ENCODE measurements around the gene DOLPP1. TPM values are rescaled to one million over a fixed set of nuclear protein-coding genes. Genes with fewer than 3 reads are reported as not detected.

Gene DOLPP1
- total and polyA plus RNA-seq, 2 of the 13 experiments (the other 11 are each of a cell fraction or from before 2014, with no cell fraction given) = 21.0 to 34.1 TPM

- TF ChIP-seq, protein P1, sequence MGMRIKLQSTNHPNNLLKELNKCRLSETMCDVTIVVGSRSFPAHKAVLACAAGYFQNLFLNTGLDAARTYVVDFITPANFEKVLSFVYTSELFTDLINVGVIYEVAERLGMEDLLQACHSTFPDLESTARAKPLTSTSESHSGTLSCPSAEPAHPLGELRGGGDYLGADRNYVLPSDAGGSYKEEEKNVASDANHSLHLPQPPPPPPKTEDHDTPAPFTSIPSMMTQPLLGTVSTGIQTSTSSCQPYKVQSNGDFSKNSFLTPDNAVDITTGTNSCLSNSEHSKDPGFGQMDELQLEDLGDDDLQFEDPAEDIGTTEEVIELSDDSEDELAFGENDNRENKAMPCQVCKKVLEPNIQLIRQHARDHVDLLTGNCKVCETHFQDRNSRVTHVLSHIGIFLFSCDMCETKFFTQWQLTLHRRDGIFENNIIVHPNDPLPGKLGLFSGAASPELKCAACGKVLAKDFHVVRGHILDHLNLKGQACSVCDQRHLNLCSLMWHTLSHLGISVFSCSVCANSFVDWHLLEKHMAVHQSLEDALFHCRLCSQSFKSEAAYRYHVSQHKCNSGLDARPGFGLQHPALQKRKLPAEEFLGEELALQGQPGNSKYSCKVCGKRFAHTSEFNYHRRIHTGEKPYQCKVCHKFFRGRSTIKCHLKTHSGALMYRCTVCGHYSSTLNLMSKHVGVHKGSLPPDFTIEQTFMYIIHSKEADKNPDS (CRISPR knock-in tag; IDR thresholded peaks at IDR 0.05) = no peak
- no peak for TF ChIP-seq ZNF317 (CRISPR knock-in tag; IDR thresholded peaks at IDR 0.05)
- peak; percentile 25 for TF ChIP-seq AGO2 (optimal IDR thresholded peaks at IDR 0.05; ENCODE audit: low read depth, low read length)
- no peak overlapping the region for H3K27ac ChIP-seq (ENCODE audit: extremely low read length, insufficient read depth, low read length)
- in situ Hi-C loops (cut with HindIII; ENCODE audit: extremely low pct_ligation_motif_present, low pct_unique_long_range_greater_than_20kb) (no loop called here), intact Hi-C loops (cut with micrococcal nuclease; ENCODE audit: unreplicated experiment) (no loop called here)
- no peak overlapping the region for H2AFZ ChIP-seq (ENCODE audit: low read length)
- 93% methylated on average over 4 of the region's 19 CpGs for WGBS (ENCODE audit: low lambda C conversion rate)
- no peak overlapping the region for H3K4me2 ChIP-seq (ENCODE audit: low read depth, low read length)
- H3K27me3 ChIP-seq (ENCODE audit: control insufficient read depth in 1 of 2, insufficient read depth in 2 of 2, low read length in 2 of 2) = no peaks in the 10 kb centered on the region
- no peak overlapping the region for H3K9ac ChIP-seq (ENCODE audit: insufficient read depth, low read depth, low read length)
- H3K4me1 ChIP-seq (ENCODE audit: insufficient read depth, low read length) = peaks cover 15% of the 10 kb centered on the region
- ChIA-PET CTCF (ENCODE audit: low intra/inter-chr PET ratio, low total read pairs) (no interaction called here), POLR2A (interaction anchor here (0.6 kb wide), 1 partner anchor 758 kb away, joined by 3 read pairs; no protein-coding TSS in a partner anchor)
- BruUV-seq (replicated peaks) = no TSS peak
- no peaks in the 10 kb centered on the region for H3K9me3 ChIP-seq (ENCODE audit: low read length)
- no peak for DNase-seq (ENCODE audit: low spot score)
- FAIRE-seq = no peak
- ATAC-seq = no peak
- peaks cover 4 to 19% of the 10 kb centered on the region in 2 experiments; a peak in 4 of 5 replicates for H3K36me3 ChIP-seq (replicated peaks in 1 of 2; ENCODE audit: control insufficient read depth in 1 of 2, insufficient read depth in 2 of 2, low read length in 2 of 2)
- no peak overlapping the region for H3K4me3 ChIP-seq (replicated peaks in 1 of 3; ENCODE audit: insufficient read depth in 1 of 3, low read depth in 2 of 3, low read length in 3 of 3)
- no peaks in the 10 kb centered on the region for H3K79me2 ChIP-seq (ENCODE audit: insufficient read depth, low read length)
- no peaks in the 10 kb centered on the region for H4K20me1 ChIP-seq (ENCODE audit: insufficient read depth, low read length)
These were observed 12.8 kb upstream of the DOLPP1 start for GRCh38 chr9:129068110-129068509.

DNA sequence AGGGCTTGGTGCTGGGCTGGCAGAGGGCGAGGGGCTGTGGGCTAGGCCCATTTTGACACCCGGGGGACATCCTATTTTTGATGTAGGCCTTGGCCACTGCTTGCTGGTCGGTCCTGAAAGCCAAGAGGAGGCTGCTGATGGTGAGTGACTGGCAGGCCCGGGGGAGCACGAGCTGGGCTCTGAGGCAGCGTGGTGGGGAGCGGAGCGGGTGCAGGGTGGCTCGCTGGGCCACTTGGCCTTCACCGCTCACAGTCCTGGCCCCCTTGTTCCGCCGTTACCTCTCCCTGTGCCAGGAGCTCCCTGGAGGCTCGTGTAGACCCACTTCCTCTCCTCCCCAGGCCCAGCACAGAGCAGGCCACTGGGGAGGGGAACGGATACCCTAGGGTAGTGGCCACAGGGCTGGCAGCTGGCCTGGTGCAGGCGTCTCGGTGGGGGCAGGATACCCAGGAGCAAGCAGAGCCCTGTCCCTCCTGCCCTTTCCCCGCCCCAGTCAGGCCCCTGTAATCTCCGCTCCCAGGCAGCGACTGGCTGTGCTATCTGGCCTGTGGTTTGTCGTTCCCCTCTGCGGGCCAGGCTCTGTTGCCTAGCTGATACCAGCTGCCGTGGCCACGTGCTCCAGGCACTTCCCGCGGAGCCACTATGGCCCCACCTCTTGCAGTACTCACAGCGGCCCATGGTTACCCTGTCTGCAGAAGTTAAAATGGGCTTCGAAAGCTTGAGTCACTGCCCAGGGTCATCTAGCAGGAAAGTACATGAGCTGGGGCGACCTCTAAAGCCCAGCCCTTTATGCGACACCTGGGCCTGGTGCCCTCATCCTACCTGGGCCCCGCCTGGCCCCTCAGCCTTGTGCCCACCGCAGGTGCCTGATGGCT, 11.7 kb upstream of the DOLPP1 start:
- no peaks in the 10 kb centered on the region for H3K9me3 ChIP-seq (ENCODE audit: low read length)
- ChIA-PET POLR2A (interaction anchor here (0.9 kb wide), 1 partner anchor 12 kb away, joined by 3 read pairs; the partner anchor contains the start of gene DOLPP1), CTCF (ENCODE audit: low intra/inter-chr PET ratio, low total read pairs) (no interaction called here)
- H3K4me2 ChIP-seq (ENCODE audit: low read depth, low read length) = no peak overlapping the region
- FAIRE-seq (no peak), ATAC-seq (no peak), DNase-seq (ENCODE audit: low spot score) (no peak)
- no peak overlapping the region for H2AFZ ChIP-seq (ENCODE audit: low read length)
- no peaks in the 10 kb centered on the region for H3K27me3 ChIP-seq (ENCODE audit: control insufficient read depth in 1 of 2, insufficient read depth in 2 of 2, low read length in 2 of 2)
- peaks cover 3 to 19% of the 10 kb centered on the region in 2 experiments; a peak in 4 of 5 replicates for H3K36me3 ChIP-seq (replicated peaks in 1 of 2; ENCODE audit: control insufficient read depth in 1 of 2, insufficient read depth in 2 of 2, low read length in 2 of 2)
- 100% methylated on average over 4 of the region's 31 CpGs for WGBS (ENCODE audit: low lambda C conversion rate)
- intact Hi-C loops (cut with micrococcal nuclease; ENCODE audit: unreplicated experiment) = no loop called here
- no peak for TF ChIP-seq IKZF1 (IDR thresholded peaks at IDR 0.05)
- peak; percentile 26 for TF ChIP-seq AGO2 (optimal IDR thresholded peaks at IDR 0.05; ENCODE audit: low read depth, low read length)
- H3K4me1 ChIP-seq (ENCODE audit: insufficient read depth, low read length) = peaks cover 15% of the 10 kb centered on the region
- H3K9ac ChIP-seq (ENCODE audit: insufficient read depth, low read depth, low read length) = no peak overlapping the region
- in situ Hi-C loops (cut with HindIII; ENCODE audit: extremely low pct_ligation_motif_present, low pct_unique_long_range_greater_than_20kb) = no loop called here
- no peak overlapping the region for H3K4me3 ChIP-seq (replicated peaks in 1 of 3; ENCODE audit: insufficient read depth in 1 of 3, low read depth in 2 of 3, low read length in 3 of 3)
- H4K20me1 ChIP-seq (ENCODE audit: insufficient read depth, low read length) = no peaks in the 10 kb centered on the region
- no peaks in the 10 kb centered on the region for H3K79me2 ChIP-seq (ENCODE audit: insufficient read depth, low read length)
- BruUV-seq (replicated peaks) = no TSS peak
- no peak overlapping the region for H3K27ac ChIP-seq (ENCODE audit: extremely low read length, insufficient read depth, low read length)

Data from HepG2 (cell line).